SK-N-SH treated with all-trans-retinoic acid at 6 μM for 48 hours (cell line): ENCODE data around the gene OBSCN.

Source experiments
- ATAC-seq: fragments of 200-7000 bp; cut with Tn5 transposase; 3 replicates; pipeline ENCODE4 v1.9.1; 2020; ENCODE audit warnings: mild to moderate bottlenecking, moderate library complexity
- BACH2 ChIP-seq: fragments of 250-450 bp; sonication (Bioruptor Pico); IDR thresholded peaks from 2 replicates; pipeline ENCODE4 v1.9.0; 2021; ENCODE audit warnings: mild to moderate bottlenecking, borderline replicate concordance
- CREB5 ChIP-seq: fragments of 250-450 bp; sonication (Bioruptor Pico); IDR thresholded peaks from 2 replicates; pipeline ENCODE4 v1.5.1; 2020; ENCODE audit warnings: low read depth, mild to moderate bottlenecking, moderate library complexity
- CSDC2 ChIP-seq: fragments of 250-450 bp; sonication (Bioruptor Pico); IDR thresholded peaks from 2 replicates; pipeline ENCODE4 v1.5.0; 2020; ENCODE audit warnings: mild to moderate bottlenecking, moderate library complexity
- ESRRG ChIP-seq: fragments of 250-450 bp; sonication (Bioruptor Pico); IDR thresholded peaks from 2 replicates; pipeline ENCODE4 v1.6.1; 2021; ENCODE audit warnings: mild to moderate bottlenecking
- GLIS3 ChIP-seq: fragments of 250-450 bp; sonication (Bioruptor Pico); IDR thresholded peaks from 2 replicates; pipeline ENCODE4 v1.5.0; 2020; ENCODE audit warnings: mild to moderate bottlenecking, moderate library complexity
- OSR1 ChIP-seq: fragments of 250-450 bp; sonication (Bioruptor Pico); IDR thresholded peaks from 2 replicates; pipeline ENCODE4 v1.8.0; 2022; ENCODE audit warnings: moderate library complexity, mild to moderate bottlenecking, inconsistent platforms
- PATZ1 ChIP-seq: fragments of 250-450 bp; sonication (Bioruptor Pico); IDR thresholded peaks from 2 replicates; pipeline ENCODE4 v1.8.0; 2020; ENCODE audit warnings: mild to moderate bottlenecking, moderate library complexity, borderline replicate concordance
- POU6F1 ChIP-seq: fragments of 250-450 bp; sonication (Bioruptor Pico); IDR thresholded peaks from 2 replicates; pipeline ENCODE4 v1.8.0; 2021; ENCODE audit warnings: low read depth, mild to moderate bottlenecking, moderate library complexity, borderline replicate concordance
- PPARA ChIP-seq: fragments of 250-450 bp; sonication (Bioruptor Pico); IDR thresholded peaks from 2 replicates; pipeline ENCODE4 v1.5.0; 2020; ENCODE audit warnings: mild to moderate bottlenecking, borderline replicate concordance
- RARB ChIP-seq: fragments of 250-450 bp; sonication (Bioruptor Pico); IDR thresholded peaks from 2 replicates; pipeline ENCODE4 v1.8.0; 2021; ENCODE audit warnings: mild to moderate bottlenecking, moderate library complexity
- SNAI2 ChIP-seq: fragments of 250-450 bp; sonication (Bioruptor Pico); IDR thresholded peaks from 2 replicates; pipeline ENCODE4 v1.5.0; 2020; ENCODE audit warnings: mild to moderate bottlenecking, moderate library complexity
- TCF4 ChIP-seq: fragments of 250-450 bp; sonication (Bioruptor Pico); IDR thresholded peaks from 2 replicates; pipeline ENCODE4 v1.8.0; 2021; ENCODE audit warnings: mild to moderate bottlenecking, moderate library complexity, borderline replicate concordance
- TOX ChIP-seq: fragments of 250-450 bp; sonication (Bioruptor Pico); IDR thresholded peaks from 2 replicates; pipeline ENCODE4 v1.8.0; 2021; ENCODE audit warnings: mild to moderate bottlenecking, moderate library complexity, borderline replicate concordance
- TSHZ2 ChIP-seq: fragments of 250-450 bp; sonication (Bioruptor Pico); IDR thresholded peaks from 2 replicates; pipeline ENCODE4 v1.5.0; 2020; ENCODE audit warnings: mild to moderate bottlenecking, moderate library complexity
- ZC3H10 ChIP-seq: fragments of 250-450 bp; sonication (Bioruptor Pico); IDR thresholded peaks from 2 replicates; pipeline ENCODE4 v1.5.1; 2021; ENCODE audit warnings: mild to moderate bottlenecking, moderate library complexity
- ZFP3 ChIP-seq: fragments of 250-450 bp; sonication (Bioruptor Pico); IDR thresholded peaks from 2 replicates; pipeline ENCODE4 v1.5.0; 2020; ENCODE audit warnings: mild to moderate bottlenecking, moderate library complexity
- ZFP30 ChIP-seq: fragments of 450-650 bp; formaldehyde crosslinking; IDR thresholded peaks from 2 replicates; pipeline ENCODE4 v1.5.0; 2022; ENCODE audit warnings: mild to moderate bottlenecking, moderate library complexity
- ZNF565 ChIP-seq: fragments of 450-650 bp; formaldehyde crosslinking; conservative IDR thresholded peaks from 2 replicates; pipeline ENCODE4 v1.5.0; 2020; ENCODE audit warnings: low read depth, mild to moderate bottlenecking, moderate library complexity
- ZNF70 ChIP-seq: fragments of 450-650 bp; formaldehyde crosslinking; IDR thresholded peaks from 2 replicates; pipeline ENCODE4 v1.5.0; 2020; ENCODE audit warnings: mild to moderate bottlenecking, moderate library complexity
- ZNF8 ChIP-seq: fragments of 450-650 bp; formaldehyde crosslinking; IDR thresholded peaks from 2 replicates; pipeline ENCODE4 v1.5.0; 2020; ENCODE audit warnings: mild to moderate bottlenecking, moderate library complexity

The OBSCN gene

GRCh38 chr1:228378873-228379460 lies 171.1 kb downstream of the OBSCN start:
- ATAC-seq = no peak
- TF ChIP-seq RARB (CRISPR knock-in tag) = no peak
- TF ChIP-seq BACH2 (CRISPR knock-in tag) = no peak
- no peak for TF ChIP-seq CSDC2
- TF ChIP-seq TCF4 = no peak
- no peak for TF ChIP-seq PATZ1 (CRISPR knock-in tag)
- no peak for TF ChIP-seq TSHZ2 (CRISPR knock-in tag)
- no peak for TF ChIP-seq SNAI2 (CRISPR knock-in tag)
- TF ChIP-seq CREB5 = no peak
- no peak for TF ChIP-seq OSR1 (CRISPR knock-in tag)
- TF ChIP-seq ZFP30 (CRISPR knock-in tag) = no peak
- TF ChIP-seq PPARA (CRISPR knock-in tag) = no peak
- TF ChIP-seq POU6F1 = no peak
- TF ChIP-seq ZNF70 (CRISPR knock-in tag) = no peak
- TF ChIP-seq ZNF565 (CRISPR knock-in tag) = no peak
- TF ChIP-seq TOX (CRISPR knock-in tag) = no peak
- TF ChIP-seq ZC3H10 (CRISPR knock-in tag) = no peak
- TF ChIP-seq GLIS3 (CRISPR knock-in tag) = no peak
- no peak for TF ChIP-seq ZFP3 (CRISPR knock-in tag)

GRCh38 chr1:228379666-228380065 lies 171.8 kb downstream of the OBSCN start:
- no peak for ATAC-seq
- TF ChIP-seq GLIS3 (CRISPR knock-in tag) = no peak
- TF ChIP-seq ZNF565 (CRISPR knock-in tag) = no peak
- TF ChIP-seq ESRRG (CRISPR knock-in tag) = no peak
- no peak for TF ChIP-seq TSHZ2 (CRISPR knock-in tag)
- TF ChIP-seq CSDC2 = no peak
- no peak for TF ChIP-seq POU6F1
- TF ChIP-seq ZNF8 (CRISPR knock-in tag) = no peak
- TF ChIP-seq, all 23 proteins: peak for 0
